Liver (tissue), 9 donors: ENCODE measurements around the gene DPM2. TPM values are rescaled to one million over a fixed set of nuclear protein-coding genes. Genes with fewer than 3 reads are reported as not detected.

Source experiments
- DNase-seq: peaks from one replicate; pipeline ENCODE4 v3.0.0-alpha.2; 2017; ENCODE audit warnings: low spot score
- H3K27ac ChIP-seq, 2 donors: one replicate each; pipeline ENCODE4 v1.7.0; 2013; ENCODE audit warnings: inconsistent platforms in 2 of 2, low read length in 2 of 2, control low read depth in 1 of 2, low read depth in 1 of 2, mild to moderate bottlenecking in 1 of 2
- H3K27me3 ChIP-seq, 4 donors: one replicate each; pipeline versions ENCODE4 v1.6.1 to v1.7.0; 2013; ENCODE audit warnings: low read length in 3 of 4, inconsistent platforms in 1 of 4, mild to moderate bottlenecking in 1 of 4, moderate library complexity in 1 of 4; ENCODE audit not compliant: control insufficient read depth in 4 of 4, insufficient read depth in 4 of 4
- H3K36me3 ChIP-seq, 4 donors: one replicate each; pipeline versions ENCODE4 v1.6.1 to v1.7.0; 2013; ENCODE audit warnings: low read length in 3 of 4, mild to moderate bottlenecking in 3 of 4, low read depth in 1 of 4, moderate library complexity in 1 of 4; ENCODE audit not compliant: control insufficient read depth in 4 of 4, insufficient read depth in 3 of 4
- H3K4me1 ChIP-seq, 4 donors: one replicate each; pipeline versions ENCODE4 v1.6.1 to v1.7.0; 2013; ENCODE audit warnings: low read length in 3 of 4, mild to moderate bottlenecking in 3 of 4, moderate library complexity in 1 of 4; ENCODE audit not compliant: control insufficient read depth in 4 of 4, insufficient read depth in 4 of 4
- H3K4me3 ChIP-seq, 3 donors: one replicate each; pipeline versions ENCODE4 v1.6.1 to v1.7.0; 2013; ENCODE audit warnings: low read length in 3 of 3, control low read depth in 1 of 3, low read depth in 1 of 3, mild to moderate bottlenecking in 1 of 3
- H3K9ac ChIP-seq, 2 donors: one replicate each; pipeline ENCODE4 v1.7.0; 2013; ENCODE audit warnings: low read length in 2 of 2, mild to moderate bottlenecking in 2 of 2, moderate library complexity in 2 of 2, control low read depth in 1 of 2, low read depth in 1 of 2
- H3K9me3 ChIP-seq, 4 donors: one replicate each; pipeline versions ENCODE4 v1.6.1 to v1.7.0; 2013; ENCODE audit warnings: low read length in 3 of 4; ENCODE audit not compliant: control insufficient read depth in 4 of 4
- CTCF ChIP-seq: fragments of 150-350 bp; IDR thresholded peaks from 2 replicates; pipeline ENCODE4 v1.5.1; 2017; ENCODE audit warnings: improper control_type of control experiment, low read depth, low read length; ENCODE audit not compliant: missing input control
- EGR1 ChIP-seq, 2 donors: IDR thresholded peaks; 2 replicates each; pipeline ENCODE4 v1.6.1; 2016 to 2018; ENCODE audit warnings: antibody characterized with exemption in 2 of 2, low read depth in 2 of 2
- FOXA1 ChIP-seq: IDR thresholded peaks from 2 replicates; pipeline ENCODE4 v1.6.1; 2016; ENCODE audit warnings: antibody characterized with exemption
- FOXA2 ChIP-seq: IDR thresholded peaks from 2 replicates; pipeline ENCODE4 v1.6.1; 2016; ENCODE audit warnings: antibody characterized with exemption
- GABPA ChIP-seq, 2 donors: IDR thresholded peaks in 1 of 2; conservative IDR thresholded peaks in 1 of 2; 2 replicates each; pipeline ENCODE4 v1.6.1; 2016; ENCODE audit warnings: antibody characterized with exemption in 2 of 2, mild to moderate bottlenecking in 1 of 2, moderate library complexity in 1 of 2
- HNF4G ChIP-seq: IDR thresholded peaks from 2 replicates; pipeline ENCODE4 v1.6.1; 2016; ENCODE audit warnings: antibody characterized with exemption
- JUND ChIP-seq, 2 donors: IDR thresholded peaks; 2 replicates each; pipeline ENCODE4 v1.6.1; 2016; ENCODE audit warnings: antibody characterized with exemption in 2 of 2
- NR2F2 ChIP-seq: IDR thresholded peaks from 2 replicates; pipeline ENCODE4 v1.6.1; 2016; ENCODE audit warnings: antibody characterized with exemption
- RAD21 ChIP-seq, 2 donors: IDR thresholded peaks; 2 replicates each; pipeline ENCODE4 v1.6.1; 2016; ENCODE audit warnings: antibody characterized with exemption in 2 of 2, mild to moderate bottlenecking in 2 of 2
- REST ChIP-seq: IDR thresholded peaks from 2 replicates; pipeline ENCODE4 v1.6.1; 2016; ENCODE audit warnings: antibody characterized with exemption, mild to moderate bottlenecking
- RXRA ChIP-seq, 2 donors: IDR thresholded peaks; 2 replicates each; pipeline ENCODE4 v1.6.1; 2017 to 2018; ENCODE audit warnings: antibody characterized with exemption in 2 of 2, mild to moderate bottlenecking in 1 of 2
- TAF1 ChIP-seq: conservative IDR thresholded peaks from 2 replicates; pipeline ENCODE4 v1.6.1; 2016; ENCODE audit warnings: antibody characterized with exemption, mild to moderate bottlenecking
- YY1 ChIP-seq: IDR thresholded peaks from 2 replicates; pipeline ENCODE4 v1.6.1; 2016; ENCODE audit warnings: antibody characterized with exemption, mild to moderate bottlenecking
- ZBTB33 ChIP-seq: IDR thresholded peaks from 2 replicates; pipeline ENCODE4 v1.6.1; 2016; ENCODE audit warnings: antibody characterized with exemption
- WGBS: extraction: QIAGEN DNeasy Blood & Tissue Kit; methylation state at CpG from one replicate; pipeline ENCODE4 v1.1.7; 2013; 5-methylcytosine and 5-hydroxymethylcytosine counted together
- polyA plus RNA-seq, 2 donors: library from polyadenylated mRNA; stranded (reverse) in 1 of 2; unstranded in 1 of 2; fragments of 200-250 nt in 1 of 2; fragments of >200 nt in 1 of 2; fragmentation: Nextera tagmentation in 1 of 2; extraction: Ambion mirVana in 1 of 2; gene quantifications; one replicate each; pipeline versions ENCODE4 v1.2.1 to v1.2.3, GENCODE V29; 2013 to 2015
- total RNA-seq, 2 donors: library from RNA; depleted of rRNA; stranded (reverse); fragments of >200 nt; gene quantifications; one replicate each; pipeline ENCODE4 v1.2.3, GENCODE V29; 2014
- donor health status: healthy.
- donor health status: healthy.
- donor health status: healthy.
- donor health status: healthy.
- donor health status: healthy.

Gene DPM2
- total and polyA plus RNA-seq, 4 donors = 9.3 to 25.0 (median 22.0) TPM

- TF ChIP-seq REST (no peak), EGR1 (IDR thresholded peaks at IDR 0.05; ENCODE audit: low read depth in 2 of 2) (no peak), FOXA1 (no peak), RAD21 (IDR thresholded peaks at IDR 0.05) (no peak), HNF4G (no peak), YY1 (no peak)
Observed at GRCh38 chr9:127936347-127936852, 1.3 kb downstream of the DPM2 start (continued).

DNA sequence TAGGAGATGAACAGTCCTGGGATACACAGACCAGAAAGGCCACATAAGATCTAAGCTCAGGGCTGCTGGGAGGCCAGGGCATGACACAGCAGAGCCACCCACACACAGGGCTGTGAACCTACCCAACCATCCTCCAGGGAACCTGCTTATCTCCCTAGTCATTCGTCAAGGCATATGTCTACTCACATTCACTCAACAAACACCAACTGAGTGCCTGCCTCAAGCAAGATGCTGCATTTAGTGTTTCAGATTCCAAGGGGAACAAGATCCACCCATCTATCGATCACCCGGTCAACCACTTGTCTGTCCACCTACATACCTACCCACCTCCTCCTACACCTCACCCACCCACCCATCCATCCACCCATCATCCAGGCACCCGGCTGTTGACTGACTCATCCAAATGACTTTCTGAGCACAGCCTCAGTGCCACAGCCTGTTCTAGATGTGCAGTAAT lies 1.9 kb downstream of the DPM2 start:
- peaks cover 0 to 1% (median 0%) of the 10 kb centered on the region in 4 donors for H3K36me3 ChIP-seq
- peaks cover 3 to 24% (median 19%) of the 10 kb centered on the region in 4 donors for H3K4me1 ChIP-seq
- DNase-seq = no peak
- H3K9ac ChIP-seq = no peak overlapping the region
- H3K9me3 ChIP-seq = no peaks in the 10 kb centered on the region
- WGBS = 84% methylated on average over 4 of the region's 4 CpGs
- no peaks in the 10 kb centered on the region for H3K27me3 ChIP-seq
- no peak overlapping the region for H3K4me3 ChIP-seq
- TF ChIP-seq ZBTB33 = no peak
- TF ChIP-seq NR2F2 = no peak
- TF ChIP-seq EGR1 (IDR thresholded peaks at IDR 0.05; ENCODE audit: low read depth in 2 of 2) = no peak
- no peak overlapping the region for H3K27ac ChIP-seq

DNA sequence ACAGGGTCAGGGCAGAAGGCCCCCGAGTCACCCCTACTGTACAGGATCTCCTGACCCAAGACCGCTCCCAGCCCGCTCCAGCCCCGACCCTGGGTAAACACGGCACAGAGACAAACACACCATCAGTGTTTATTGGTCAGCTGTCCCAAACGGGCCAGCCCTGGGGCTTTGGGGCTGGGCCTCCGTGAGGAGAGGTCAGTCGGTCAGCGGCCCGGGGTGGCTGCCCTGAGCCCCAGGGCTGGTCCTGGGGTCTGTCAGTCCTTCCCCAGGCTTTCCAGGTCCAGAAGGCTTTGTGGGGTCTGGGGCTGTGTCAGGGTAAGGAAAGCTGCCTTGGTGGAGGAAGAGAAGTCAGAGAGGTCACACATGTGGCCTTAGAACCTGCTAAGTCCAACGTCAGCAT lies 2.7 kb downstream of the DPM2 start:
- peaks cover 0 to under 1% (median 0%) of the 10 kb centered on the region in 4 donors for H3K36me3 ChIP-seq
- H3K27ac ChIP-seq = no peak overlapping the region
- H3K9me3 ChIP-seq = no peaks in the 10 kb centered on the region
- H3K27me3 ChIP-seq = no peaks in the 10 kb centered on the region
- H3K9ac ChIP-seq = no peak overlapping the region
- DNase-seq = no peak
- peaks cover 3 to 25% (median 19%) of the 10 kb centered on the region in 4 donors for H3K4me1 ChIP-seq
- H3K4me3 ChIP-seq = no peak overlapping the region
- 72% methylated on average over 11 of the region's 11 CpGs for WGBS
- TF ChIP-seq TAF1 = no peak
- no peak for TF ChIP-seq NR2F2
- TF ChIP-seq GABPA (IDR thresholded peaks at IDR 0.05 in 1 of 2, conservative IDR thresholded peaks at IDR 0.05 in 1 of 2) = no peak
- no peak for TF ChIP-seq FOXA2
- TF ChIP-seq HNF4G = no peak
- no peak for TF ChIP-seq RXRA (IDR thresholded peaks at IDR 0.05)
- TF ChIP-seq CTCF = no peak
- TF ChIP-seq JUND (IDR thresholded peaks at IDR 0.05) = no peak
- no peak for TF ChIP-seq EGR1 (IDR thresholded peaks at IDR 0.05; ENCODE audit: low read depth in 2 of 2)
